Measurements from ENCODE around the gene CHAF1B. TPM values are rescaled to one million over a fixed set of nuclear protein-coding genes. Genes with fewer than 3 reads are reported as not detected.
"Not testable (repeated sequence)": the region's sequence is repeated elsewhere in the genome, so short reads cannot be mapped to it uniquely, and the experiment has no call there.

Gene CHAF1B
- total and polyA plus RNA-seq, 9 of the 15 experiments (the other 6 are each of a cell fraction or from before 2014, with no cell fraction given), result 7.5 to 36.8 (median 21.0) TPM

DNA sequence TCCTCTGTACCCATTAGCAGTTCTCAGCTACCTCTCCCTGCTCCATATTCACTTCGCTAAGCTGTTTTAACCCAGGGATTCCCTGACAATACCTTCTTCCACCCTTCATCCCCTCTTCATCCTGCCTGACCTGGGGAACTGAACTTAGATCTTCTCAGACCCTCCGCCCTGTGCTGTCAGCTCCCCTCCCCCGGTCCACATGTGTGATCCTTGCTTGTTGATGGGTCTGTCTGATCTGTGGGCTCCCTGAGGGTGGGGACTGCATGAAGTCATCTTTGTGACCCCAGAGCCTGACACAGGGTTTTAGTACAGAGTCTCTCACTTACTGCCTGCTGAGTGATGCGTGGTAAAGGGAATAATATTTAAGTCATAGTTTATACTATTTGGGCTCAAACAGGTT lies 11.8 kb downstream of the CHAF1B start (continued):
- TF ChIP-seq CTCF (IDR thresholded peaks at IDR 0.05 in 2 of 3, conservative IDR thresholded peaks at IDR 0.05 in 1 of 3; ENCODE audit: insufficient read depth in 2 of 3, low read depth in 1 of 3, low read length in 3 of 3) (no peak), ZNF277 (CRISPR knock-in tag; IDR thresholded peaks at IDR 0.05; ENCODE audit: borderline replicate concordance) (no peak), RFX5 (IDR thresholded peaks at IDR 0.05; ENCODE audit: low read depth, low read length) (no peak), MED1 (CRISPR knock-in tag; IDR thresholded peaks at IDR 0.05; ENCODE audit: borderline replicate concordance) (no peak), RBM15 (IDR thresholded peaks at IDR 0.05; ENCODE audit: insufficient read depth, low read length) (no peak)

DNA sequence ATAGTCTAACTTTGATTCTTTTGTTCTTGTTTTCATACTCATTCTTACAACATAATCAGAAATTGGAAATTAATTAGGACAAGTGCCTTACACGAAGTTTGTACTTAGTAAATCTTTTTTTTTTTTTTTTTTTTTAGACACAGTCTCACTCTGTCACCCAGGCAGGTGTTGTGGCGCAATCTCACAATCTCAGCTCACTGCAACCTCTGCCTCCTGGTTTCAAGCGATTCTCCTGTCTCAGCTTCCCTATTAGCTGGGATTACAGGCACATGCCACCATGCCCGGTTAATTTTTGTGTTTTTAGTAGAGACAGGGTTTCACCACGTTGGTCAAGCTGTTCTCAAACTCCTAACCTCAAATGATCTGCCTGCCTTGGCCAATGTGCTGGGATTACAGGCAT lies 12.4 kb downstream of the CHAF1B start:
- DNase-seq (ENCODE audit: extremely low read depth in 1 of 4, low spot score in 3 of 4), result no peak
- no peak overlapping the region for H2AFZ ChIP-seq (ENCODE audit: low read depth, low read length)
- 74% methylated on average over 5 of the region's 5 CpGs for WGBS (ENCODE audit: insufficient coverage, low coverage, missing lambda C conversion rate)
- ChIA-PET CTCF (ENCODE audit: low intra/inter-chr PET ratio) (interaction anchor here (0.7 kb wide), 1 partner anchor 321 kb away, joined by 5 read pairs; no protein-coding TSS in a partner anchor), POLR2A (interaction anchor here (1.1 to 1.2 kb wide), 2 partner anchors 9 to 19 kb away, joined by 3 read pairs; no protein-coding TSS in a partner anchor)
- in situ Hi-C loops (cut with MboI), result no loop called here
- H3K9ac ChIP-seq (ENCODE audit: insufficient read depth in 1 of 2, low read depth in 2 of 2, low read length in 2 of 2), result no peak overlapping the region
- H3K9me1 ChIP-seq (ENCODE audit: control insufficient read depth, insufficient read depth, low read length), result no peaks in the 10 kb centered on the region
- no peaks in the 10 kb centered on the region for H4K20me1 ChIP-seq (replicated peaks; ENCODE audit: control insufficient read depth, insufficient read depth, low read length)
- FAIRE-seq, result no peak
- no peak overlapping the region for H3K4me2 ChIP-seq (ENCODE audit: insufficient read depth, low read length)
- TF ChIP-seq UBTF (IDR thresholded peaks at IDR 0.05; ENCODE audit: borderline replicate concordance in 1 of 2, low read depth in 2 of 2, low read length in 2 of 2) (no peak), BRD4 (IDR thresholded peaks at IDR 0.05) (no peak), CEBPB (tag; IDR thresholded peaks at IDR 0.05) (peak; percentile 27; the same call in 1 of the 2 replicates)
- no TSS peak for BruUV-seq (replicated peaks)
- H3K9me3 ChIP-seq (replicated peaks; ENCODE audit: control insufficient read depth, insufficient read depth, low read depth, low read length), result no peaks in the 10 kb centered on the region
- H3K27me3 ChIP-seq (ENCODE audit: control insufficient read depth in 2 of 2, insufficient read depth in 2 of 2, low read length in 2 of 2), result no peaks in the 10 kb centered on the region; a peak in 1 of 5 replicates
- intact Hi-C loops (cut with micrococcal nuclease), result no loop called here
- H3K79me2 ChIP-seq (ENCODE audit: control insufficient read depth, insufficient read depth, low read length), result no peaks in the 10 kb centered on the region
- no peak overlapping the region for H3K4me3 ChIP-seq
- H3K4me1 ChIP-seq (replicated peaks in 1 of 2; ENCODE audit: control insufficient read depth in 2 of 2, insufficient read depth in 2 of 2, low read length in 2 of 2), result peaks cover 2 to 9% of the 10 kb centered on the region in 2 experiments; a peak in 4 of 5 replicates
- no peak overlapping the region for H3K27ac ChIP-seq (ENCODE audit: extremely low read depth, low read depth, low read length)
- no peak for ATAC-seq
- peaks cover 74% of the 10 kb centered on the region for H3K36me3 ChIP-seq (ENCODE audit: control insufficient read depth, insufficient read depth, low read length)

GRCh38 chr21:36399736-36400135 lies 14.5 kb downstream of the CHAF1B start:
- H3K9me1 ChIP-seq (ENCODE audit: control insufficient read depth, insufficient read depth, low read length); H3K9me3 ChIP-seq (replicated peaks; ENCODE audit: control insufficient read depth, insufficient read depth, low read depth, low read length); H2AFZ ChIP-seq (ENCODE audit: low read depth, low read length); FAIRE-seq; DNase-seq (ENCODE audit: extremely low read depth in 1 of 4, low spot score in 3 of 4); H3K9ac ChIP-seq (ENCODE audit: insufficient read depth in 1 of 2, low read depth in 2 of 2, low read length in 2 of 2); H4K20me1 ChIP-seq (replicated peaks; ENCODE audit: control insufficient read depth, insufficient read depth, low read length); in situ Hi-C loops (cut with MboI); intact Hi-C loops (cut with micrococcal nuclease); CTCF ChIA-PET (ENCODE audit: low intra/inter-chr PET ratio); H3K4me1 ChIP-seq (replicated peaks in 1 of 2; ENCODE audit: control insufficient read depth in 2 of 2, insufficient read depth in 2 of 2, low read length in 2 of 2); ATAC-seq; H3K4me3 ChIP-seq; H3K27me3 ChIP-seq (ENCODE audit: control insufficient read depth in 2 of 2, insufficient read depth in 2 of 2, low read length in 2 of 2); H3K79me2 ChIP-seq (ENCODE audit: control insufficient read depth, insufficient read depth, low read length); H3K27ac ChIP-seq (ENCODE audit: extremely low read depth, low read depth, low read length); H3K4me2 ChIP-seq (ENCODE audit: insufficient read depth, low read length); BruUV-seq (replicated peaks): not testable (repeated sequence)
- H3K36me3 ChIP-seq (ENCODE audit: control insufficient read depth, insufficient read depth, low read length), result peaks cover 76% of the 10 kb centered on the region
- POLR2A ChIA-PET, result interaction anchor here (1.0 kb wide), 2 partner anchors 9 to 32 kb away, joined by 3 to 4 read pairs; no protein-coding TSS in a partner anchor
- 95% methylated on average over 9 of the region's 9 CpGs for WGBS (ENCODE audit: insufficient coverage, low coverage, missing lambda C conversion rate)
